ENCODE results near the gene ABCB8. TPM values are rescaled to one million over a fixed set of nuclear protein-coding genes. Genes with fewer than 3 reads are reported as not detected.
A peak's percentile ranks its signal among the peaks of the same experiment; 100 is the strongest.
"Not testable (repeated sequence)": the region's sequence is repeated elsewhere in the genome, so short reads cannot be mapped to it uniquely, and the experiment has no call there.

The ABCB8 gene
- total RNA-seq, 1 experiment from 2014 or later, result 32.7 TPM

DNA sequence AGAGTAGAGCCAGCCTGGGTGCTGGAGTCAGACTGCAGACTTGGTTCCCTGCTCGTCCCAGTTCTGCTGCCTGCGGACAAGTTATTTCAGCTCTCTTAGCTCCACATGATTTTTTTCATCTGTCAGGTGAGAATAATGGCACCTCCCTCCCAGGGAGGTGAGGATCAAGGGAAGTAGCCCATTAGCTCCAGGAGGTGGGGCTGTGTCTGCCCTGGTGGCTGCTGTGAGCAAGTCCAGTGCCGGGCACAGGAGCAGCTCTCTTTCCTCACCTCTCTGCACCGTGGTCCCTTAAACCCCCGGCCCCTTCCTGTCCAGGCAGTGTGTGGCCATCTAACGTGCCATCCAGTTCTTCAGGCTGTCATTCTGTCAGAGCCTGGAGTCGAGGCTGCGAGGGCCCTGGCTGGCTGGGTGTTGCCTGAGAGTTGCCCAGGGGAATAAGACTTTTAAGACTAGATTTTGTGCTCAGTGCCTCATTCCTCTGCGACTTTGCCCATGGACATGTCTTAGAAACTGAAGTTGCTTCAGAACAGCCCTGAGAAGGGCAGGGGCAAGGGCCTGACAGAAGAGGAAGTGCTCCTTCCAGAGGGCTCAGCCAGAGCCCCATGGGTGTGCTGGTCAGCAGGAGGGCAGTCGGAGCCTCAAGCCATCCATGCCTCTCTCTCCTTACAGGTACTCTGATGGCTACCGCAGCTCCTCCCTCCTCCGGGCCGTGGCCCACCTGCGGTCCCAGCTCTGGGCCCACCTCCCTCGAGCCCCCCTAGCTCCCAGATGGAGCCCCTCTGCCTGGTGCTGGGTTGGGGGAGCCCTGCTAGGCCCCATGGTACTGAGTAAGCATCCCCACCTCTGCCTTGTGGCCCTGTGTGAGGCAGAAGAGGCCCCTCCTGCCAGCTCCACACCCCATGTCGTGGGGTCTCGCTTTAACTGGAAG is 5.0 kb downstream of the ABCB8 start:
- DNase-seq (ENCODE audit: extremely low read depth, low read depth), result no peak

DNA sequence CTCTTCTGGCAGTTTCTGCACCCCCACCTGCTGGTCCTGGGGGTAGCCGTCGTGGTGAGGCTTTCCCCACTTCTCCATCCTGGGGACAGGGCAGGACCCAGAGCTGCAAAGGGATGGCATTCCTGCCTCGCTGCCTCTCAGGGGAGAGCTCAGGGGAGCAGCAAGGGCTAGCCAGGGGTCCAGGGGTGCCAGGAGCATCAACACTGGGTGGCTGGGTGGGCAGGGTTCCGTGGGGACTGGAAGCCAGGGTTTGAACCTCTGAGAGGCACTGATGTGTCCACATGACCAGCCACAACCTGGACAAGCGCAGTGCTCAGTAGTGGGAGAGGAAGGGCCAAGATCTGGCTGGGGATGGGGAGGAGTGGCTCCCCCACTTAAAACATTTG is 5.6 kb downstream of the ABCB8 start:
- DNase-seq (ENCODE audit: extremely low read depth, low read depth), result no peak

DNA sequence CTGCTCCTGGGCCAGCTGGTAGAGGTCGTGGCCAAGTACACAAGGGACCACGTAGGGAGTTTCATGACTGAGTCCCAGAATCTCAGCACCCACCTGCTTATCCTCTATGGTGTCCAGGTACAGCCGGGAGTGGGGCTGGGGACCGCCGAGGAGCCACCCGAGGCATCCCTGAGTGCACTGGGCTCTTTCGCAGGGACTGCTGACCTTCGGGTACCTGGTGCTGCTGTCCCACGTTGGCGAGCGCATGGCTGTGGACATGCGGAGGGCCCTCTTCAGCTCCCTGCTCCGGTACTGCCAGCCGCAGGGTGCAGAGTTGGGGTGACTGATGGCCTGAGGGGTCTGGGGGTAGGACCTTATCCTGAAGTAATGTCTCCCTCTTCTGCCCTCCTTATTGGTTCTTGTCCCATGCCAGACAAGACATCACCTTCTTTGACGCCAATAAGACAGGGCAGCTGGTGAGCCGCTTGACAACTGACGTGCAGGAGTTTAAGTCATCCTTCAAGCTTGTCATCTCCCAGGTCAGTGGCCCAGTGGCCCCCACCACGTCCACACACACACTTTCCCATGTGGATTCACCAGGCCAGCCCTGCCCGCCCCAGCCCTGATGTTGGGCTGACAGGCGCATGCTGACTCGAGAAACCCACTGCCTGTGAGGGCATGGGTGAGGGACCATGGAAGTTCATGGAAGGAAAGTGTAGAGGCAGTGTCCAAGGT is 6.2 kb downstream of the ABCB8 start:
- no peak for DNase-seq (ENCODE audit: extremely low read depth, low read depth)

DNA sequence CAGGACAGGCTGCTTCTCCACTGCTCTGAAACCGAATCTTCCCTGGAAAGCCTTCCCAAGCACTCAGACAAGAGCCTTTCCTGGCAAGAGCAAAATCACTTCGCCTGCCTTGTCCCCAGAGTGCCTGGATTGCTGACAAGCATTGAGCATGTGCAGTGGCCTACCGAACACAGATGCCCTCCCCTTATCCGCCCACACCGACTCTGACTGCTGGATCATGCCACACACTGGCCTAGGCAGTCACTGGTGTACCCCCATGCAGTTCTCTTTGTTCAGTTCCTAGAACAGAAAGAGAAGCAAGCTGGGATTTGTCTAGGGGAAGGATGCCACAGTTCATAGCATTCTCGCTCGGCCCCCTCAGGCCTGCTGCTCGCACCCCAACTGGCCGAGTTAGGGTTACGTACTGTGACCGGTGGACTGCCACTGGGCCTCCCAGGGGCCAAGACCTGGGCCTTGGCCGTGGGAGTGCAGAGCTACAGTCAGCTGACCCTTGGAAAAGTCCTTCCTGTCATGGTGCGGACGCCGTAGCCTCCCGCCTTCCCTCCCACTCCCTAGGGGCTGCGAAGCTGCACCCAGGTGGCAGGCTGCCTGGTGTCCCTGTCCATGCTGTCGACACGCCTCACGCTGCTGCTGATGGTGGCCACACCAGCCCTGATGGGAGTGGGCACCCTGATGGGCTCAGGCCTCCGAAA is 6.9 kb downstream of the ABCB8 start:
- DNase-seq (ENCODE audit: extremely low read depth, low read depth), result no peak

DNA sequence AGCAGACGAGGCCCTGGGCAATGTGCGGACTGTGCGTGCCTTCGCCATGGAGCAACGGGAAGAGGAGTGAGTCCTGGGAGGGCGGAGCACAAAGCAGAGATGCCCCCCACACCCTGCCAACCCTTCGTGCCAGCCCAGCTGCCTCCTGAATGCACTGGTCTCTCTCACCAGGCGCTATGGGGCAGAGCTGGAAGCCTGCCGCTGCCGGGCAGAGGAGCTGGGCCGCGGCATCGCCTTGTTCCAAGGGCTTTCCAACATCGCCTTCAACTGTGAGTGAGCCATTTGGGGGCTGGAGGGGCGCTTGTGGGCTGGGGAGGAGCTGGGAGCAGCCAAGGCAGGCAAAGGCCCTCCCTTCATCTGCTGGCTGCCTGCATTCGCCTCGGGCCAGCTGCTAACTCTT is 7.7 kb downstream of the ABCB8 start:
- no peak for DNase-seq (ENCODE audit: extremely low read depth, low read depth)

DNA sequence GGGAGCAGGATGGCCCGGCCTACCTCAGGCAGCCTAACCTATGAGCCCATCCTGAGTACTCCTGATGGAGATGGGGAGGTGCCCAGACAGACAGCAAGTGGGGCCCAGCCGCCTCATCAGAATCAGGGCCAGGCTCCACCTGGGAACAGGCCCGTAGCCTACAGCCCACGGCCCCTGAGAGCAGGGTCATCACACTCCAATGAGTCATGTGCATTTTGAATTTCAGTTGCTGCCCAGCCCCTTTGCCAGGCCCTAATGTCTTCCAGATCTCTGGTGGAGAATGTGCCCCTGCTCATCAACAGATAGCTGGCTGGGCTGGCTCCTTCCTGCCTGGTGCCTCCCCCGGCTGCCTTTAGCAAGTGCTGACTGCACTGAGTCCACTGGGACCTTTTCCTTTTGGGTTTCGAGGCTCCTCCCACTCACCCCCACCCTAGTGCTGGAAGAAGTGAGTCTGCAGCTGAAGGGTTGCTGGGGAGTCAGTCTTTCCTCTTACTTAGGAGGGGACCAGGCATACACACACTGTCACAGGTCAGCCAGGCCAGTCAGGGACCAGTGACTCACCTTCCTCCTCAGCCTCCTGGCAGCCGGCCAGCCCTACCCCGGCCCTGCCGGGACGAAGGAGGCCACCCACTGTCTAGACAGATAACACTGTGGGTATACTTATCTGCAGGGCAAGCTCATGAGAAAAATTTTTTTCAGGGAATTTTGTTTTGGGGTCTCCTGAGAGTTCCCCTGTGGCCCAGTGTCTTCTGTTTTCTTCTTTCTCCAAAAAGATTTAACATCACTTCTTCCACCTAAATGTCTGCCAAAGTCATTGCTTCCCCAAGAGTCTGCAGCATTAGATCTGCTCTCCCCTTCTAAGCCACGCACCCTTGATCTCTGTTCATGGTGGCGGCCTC is 10.9 kb downstream of the ABCB8 start:
- DNase-seq (ENCODE audit: extremely low read depth, low read depth), result peak; percentile 43

DNA sequence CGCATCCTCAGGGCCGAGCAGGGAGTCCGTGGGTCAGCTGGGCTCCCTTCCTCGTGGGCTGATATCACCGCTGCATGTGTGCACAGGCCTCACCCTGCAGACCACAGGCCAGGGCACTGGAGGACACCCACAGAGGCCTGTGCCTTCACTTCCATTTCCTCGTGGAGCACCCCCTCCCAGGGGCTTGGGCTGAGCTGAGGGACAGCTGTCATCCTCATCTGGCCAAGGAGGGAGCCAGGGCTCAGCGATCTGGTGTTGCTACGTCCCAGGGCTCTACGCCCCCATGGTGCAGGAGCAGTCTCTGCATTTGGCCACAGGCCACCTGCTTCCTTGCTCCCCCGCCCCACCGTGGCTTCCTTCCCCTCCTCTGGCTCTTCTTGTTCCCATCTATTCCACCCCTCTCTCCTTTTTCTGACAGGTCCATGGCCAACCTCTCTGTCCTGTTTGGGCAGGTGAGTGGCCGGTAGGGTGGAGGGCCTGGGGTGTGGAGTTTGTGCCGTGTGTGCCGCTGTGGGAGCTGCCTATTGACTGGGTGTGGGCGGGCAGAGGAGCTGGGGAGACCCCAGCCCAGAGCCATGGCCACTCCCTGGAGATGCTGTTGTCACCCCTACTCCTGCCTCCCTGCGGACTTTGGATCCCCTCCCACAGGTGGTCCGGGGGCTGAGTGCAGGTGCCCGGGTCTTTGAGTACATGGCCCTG is 11.7 kb downstream of the ABCB8 start:
- DNase-seq (ENCODE audit: extremely low read depth, low read depth), result no peak

DNA sequence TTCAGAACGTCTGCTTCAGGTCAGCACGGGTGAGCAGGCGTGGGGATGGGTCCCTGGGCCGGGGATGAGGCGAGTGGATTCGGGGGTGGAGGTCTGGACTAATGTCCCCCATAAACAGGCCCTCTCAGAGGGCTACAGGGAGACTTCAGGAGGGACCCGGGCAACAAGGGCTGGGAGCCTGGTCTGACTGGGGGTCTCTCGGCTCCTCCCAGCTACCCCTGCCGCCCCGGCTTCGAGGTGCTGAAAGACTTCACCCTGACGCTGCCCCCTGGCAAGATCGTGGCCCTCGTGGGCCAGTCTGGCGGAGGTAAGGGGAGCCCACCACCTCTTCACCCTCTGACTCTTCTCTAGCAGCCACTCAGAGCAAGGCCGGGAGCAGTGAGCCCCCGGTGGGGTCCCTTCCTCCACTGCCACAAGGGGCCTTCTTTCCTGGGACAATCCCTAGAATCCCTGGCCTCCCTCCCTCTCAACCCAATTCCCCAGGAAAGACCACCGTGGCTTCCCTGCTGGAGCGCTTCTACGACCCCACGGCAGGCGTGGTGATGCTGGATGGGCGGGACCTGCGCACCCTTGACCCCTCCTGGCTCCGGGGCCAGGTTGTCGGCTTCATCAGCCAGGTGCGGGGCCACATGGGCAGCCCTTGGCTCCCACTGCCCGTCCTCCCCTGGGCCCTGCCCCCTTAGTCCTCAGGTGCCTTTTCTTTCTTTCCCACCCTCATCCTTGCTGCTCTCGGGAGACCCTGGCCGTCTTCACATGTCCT is 12.5 kb downstream of the ABCB8 start:
- no peak for DNase-seq (ENCODE audit: extremely low read depth, low read depth)

DNA sequence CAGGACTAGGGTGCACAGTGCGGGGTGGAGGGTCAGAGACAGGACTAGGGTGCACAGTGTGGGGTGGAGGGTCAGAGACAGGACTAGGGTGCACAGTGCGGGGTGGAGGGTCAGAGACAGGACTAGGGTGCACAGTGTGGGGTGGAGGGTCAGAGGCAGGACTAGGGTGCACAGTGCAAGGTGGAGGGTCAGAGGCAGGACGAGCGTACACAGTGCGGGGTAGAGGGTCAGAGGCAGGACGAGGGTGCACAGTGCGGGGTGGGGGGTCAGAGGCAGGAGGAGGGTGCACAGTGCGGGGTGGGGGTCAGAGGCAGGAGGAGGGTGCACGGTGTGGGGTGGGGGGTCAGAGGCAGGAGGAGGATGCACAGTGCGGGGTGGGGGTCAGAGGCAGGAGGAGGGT is 15.2 kb downstream of the ABCB8 start:
- not testable (repeated sequence) for DNase-seq (ENCODE audit: extremely low read depth, low read depth)

DNA sequence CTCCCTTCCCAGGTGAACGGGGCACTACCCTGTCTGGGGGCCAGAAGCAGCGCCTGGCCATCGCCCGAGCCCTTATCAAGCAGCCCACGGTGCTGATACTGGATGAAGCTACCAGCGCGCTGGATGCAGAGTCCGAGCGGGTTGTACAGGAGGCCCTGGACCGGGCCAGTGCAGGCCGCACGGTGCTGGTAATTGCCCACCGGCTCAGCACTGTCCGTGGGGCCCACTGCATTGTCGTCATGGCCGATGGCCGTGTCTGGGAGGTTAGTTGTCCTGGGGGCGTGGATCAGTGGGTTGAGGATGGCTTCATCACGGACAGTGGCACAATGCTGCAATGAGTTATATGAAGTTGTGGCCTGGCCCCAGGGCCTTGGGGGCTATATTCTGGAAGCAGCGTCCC is 15.7 kb downstream of the ABCB8 start:
- no peak for DNase-seq (ENCODE audit: extremely low read depth, low read depth)

DNA sequence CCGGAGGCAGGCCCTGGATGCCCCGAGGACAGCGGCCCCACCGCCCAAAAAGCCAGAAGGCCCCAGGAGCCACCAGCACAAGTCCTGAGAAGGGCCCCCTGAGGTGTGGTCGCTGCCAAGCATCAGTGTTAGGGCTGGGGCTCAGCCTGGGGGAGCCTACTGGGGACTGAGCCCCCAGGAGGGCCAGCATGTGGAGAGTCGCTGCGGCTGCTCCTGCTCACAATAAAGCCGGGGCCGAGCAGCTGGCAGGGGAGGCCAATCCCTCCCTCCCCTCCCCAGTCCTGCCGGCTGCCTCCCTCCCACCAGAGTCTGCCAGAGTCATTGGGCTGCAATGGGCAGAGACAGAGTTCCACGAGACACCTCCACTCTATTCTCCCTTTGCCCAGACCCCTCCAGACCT is 17.0 kb downstream of the ABCB8 start:
- no peak for DNase-seq (ENCODE audit: extremely low read depth, low read depth)

DNA sequence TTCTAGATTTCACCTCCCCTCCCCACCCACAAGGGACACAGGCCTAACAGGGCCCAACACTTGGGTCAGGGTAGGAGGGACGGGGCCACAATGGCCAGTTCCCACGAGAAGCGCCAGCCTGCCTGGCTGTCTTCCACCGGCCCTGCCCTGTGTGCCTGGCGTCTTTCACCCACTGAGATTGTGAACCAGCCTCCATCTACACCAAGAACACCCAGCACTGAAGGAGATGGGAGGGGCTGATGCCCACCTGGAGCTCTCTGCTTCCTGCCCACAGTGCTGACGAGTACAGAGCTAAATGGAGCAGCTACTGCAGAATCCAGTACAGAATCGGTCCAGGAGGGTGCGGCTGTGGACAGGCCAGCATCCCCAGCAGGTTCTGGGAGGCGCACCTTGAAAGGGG is 17.7 kb downstream of the ABCB8 start:
- no peak for DNase-seq (ENCODE audit: extremely low read depth, low read depth)

DNA sequence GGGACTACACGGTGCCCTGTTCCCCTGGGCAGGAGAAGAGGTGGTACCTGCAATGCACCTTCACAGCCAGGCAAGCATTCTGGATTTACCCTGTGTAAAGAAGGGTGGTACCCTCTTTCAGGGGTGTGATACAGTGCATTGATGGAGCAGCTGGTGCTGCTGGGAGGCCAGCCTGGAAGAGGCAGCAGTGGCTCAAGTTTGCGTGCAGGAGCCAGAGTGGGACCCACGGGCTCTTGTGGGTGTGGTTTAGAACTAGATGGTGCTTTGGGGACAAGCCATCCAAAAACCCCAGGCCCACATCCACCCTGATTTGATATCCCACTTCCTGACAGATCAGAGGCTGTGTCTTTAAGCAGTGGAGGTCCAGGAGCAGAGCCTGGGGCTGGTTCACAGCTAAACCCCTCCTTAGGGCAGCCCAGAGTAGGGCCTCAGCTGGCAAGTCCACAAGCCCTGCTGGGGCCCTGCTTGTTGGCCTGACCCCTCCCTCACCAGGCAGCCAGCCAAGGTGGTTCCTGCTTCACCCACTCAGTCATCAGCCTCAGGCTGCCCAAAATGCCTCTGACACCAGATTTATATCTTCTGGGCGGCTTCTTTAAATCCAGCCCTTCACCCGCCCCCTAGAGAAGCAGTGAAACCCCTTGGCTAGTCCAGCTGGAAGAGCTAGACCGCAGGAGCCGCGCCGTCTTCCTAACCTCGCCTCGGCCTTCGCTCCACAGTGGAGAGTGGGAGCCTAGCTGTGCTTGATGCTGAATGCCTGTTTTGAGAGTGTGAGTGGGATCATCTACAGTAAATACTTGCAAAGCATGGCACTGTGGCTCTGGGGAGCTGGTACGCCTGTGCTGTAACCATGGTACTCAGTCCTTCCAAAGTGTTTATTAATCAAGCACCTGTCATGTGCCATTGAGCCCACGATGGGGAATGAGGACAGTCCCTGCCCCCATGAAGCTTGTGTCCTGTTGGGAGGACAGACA is 18.6 kb downstream of the ABCB8 start:
- DNase-seq (ENCODE audit: extremely low read depth, low read depth), result no peak

DNA sequence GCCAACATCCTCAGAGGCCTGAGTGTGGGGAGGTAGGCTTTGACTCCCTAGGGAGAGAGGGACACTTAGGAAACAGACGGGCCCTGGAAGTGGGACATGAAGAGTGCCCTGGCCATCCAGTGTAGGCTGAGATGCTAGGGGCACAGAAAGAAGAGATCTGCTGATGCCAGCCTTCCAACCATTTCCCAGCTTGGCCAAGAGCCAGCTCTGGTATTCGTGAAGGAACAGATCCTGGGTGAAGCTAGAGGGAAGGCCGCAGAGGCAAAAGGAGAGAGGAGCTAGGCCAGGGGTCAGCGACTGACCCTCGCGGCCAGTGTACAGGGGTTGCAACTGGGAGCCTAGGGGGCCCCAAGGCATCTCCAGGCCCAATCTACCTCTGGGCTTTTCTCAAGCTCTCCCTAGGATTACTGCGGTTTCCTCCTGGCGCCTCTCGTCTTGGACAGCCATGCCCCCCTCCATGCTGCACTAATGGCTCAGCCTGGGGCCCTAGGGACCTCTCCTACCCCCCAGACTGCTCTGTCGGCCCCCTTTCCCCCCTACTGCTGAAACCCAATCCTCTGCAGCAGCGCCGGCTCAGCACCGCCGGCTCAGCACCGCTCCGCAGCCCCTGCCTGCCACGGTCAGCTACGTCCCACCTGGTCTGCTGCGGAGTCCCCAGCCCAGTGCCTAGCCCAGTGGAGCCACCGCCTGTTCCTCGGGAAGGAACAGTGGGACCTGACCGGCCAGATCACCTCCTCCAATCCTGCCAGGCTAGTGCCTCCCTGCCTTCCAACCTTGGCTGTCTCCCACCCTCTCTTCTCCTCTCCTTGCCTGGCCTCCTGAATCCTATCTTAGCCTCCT is 19.9 kb downstream of the ABCB8 start, which contains the start of gene ASIC3:
Gene ASIC3 (plus strand): TSS at position 556 of the 840 bp plus-strand sequence. CDS start 355 bp downstream, outside the sequence.
- no peak for DNase-seq (ENCODE audit: extremely low read depth, low read depth)

DNA sequence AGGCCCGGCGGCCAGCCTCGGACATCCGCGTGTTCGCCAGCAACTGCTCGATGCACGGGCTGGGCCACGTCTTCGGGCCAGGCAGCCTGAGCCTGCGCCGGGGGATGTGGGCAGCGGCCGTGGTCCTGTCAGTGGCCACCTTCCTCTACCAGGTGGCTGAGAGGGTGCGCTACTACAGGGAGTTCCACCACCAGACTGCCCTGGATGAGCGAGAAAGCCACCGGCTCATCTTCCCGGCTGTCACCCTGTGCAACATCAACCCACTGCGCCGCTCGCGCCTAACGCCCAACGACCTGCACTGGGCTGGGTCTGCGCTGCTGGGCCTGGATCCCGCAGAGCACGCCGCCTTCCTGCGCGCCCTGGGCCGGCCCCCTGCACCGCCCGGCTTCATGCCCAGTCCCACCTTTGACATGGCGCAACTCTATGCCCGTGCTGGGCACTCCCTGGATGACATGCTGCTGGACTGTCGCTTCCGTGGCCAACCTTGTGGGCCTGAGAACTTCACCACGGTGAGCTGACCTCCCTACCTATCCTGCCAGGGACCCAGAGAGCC is 20.7 kb downstream of the ABCB8 start:
- no peak for DNase-seq (ENCODE audit: extremely low read depth, low read depth)

DNA sequence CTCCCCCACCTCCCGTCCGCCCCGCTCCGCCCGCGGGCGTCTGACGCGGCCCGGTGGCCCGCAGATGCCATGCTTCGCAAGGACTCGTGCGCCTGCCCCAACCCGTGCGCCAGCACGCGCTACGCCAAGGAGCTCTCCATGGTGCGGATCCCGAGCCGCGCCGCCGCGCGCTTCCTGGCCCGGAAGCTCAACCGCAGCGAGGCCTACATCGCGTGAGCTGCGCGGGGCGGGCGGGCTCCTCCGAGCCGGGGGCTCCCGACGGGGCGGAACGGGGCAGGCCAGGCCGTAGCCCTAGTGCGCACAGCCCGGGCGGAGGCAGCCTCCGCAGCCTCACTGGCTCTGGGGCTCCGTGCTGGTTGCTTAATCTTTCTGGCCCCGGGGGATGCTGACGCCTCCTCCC is 22.9 kb downstream of the ABCB8 start:
- DNase-seq (ENCODE audit: extremely low read depth, low read depth), result peak; percentile 38

DNA sequence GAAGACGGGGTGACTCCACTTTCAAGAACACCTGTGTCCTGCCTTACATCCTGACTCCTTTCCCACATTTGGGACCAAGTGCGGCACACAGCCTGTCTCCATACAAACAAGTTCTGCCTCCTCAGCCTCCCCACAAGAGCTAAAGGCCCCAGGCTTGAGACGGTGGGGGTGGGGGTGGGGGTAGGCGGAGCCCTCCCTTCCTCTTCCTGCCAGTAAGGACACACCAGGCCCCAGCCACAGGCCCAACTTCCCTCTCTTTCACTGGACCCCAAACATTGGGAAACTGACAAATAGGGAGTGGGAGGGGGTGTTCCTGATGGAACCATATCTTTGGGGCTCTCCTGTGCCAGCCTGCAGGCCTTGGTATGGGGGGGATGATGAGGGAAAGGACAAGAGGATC is 24.8 kb downstream of the ABCB8 start:
- DNase-seq (ENCODE audit: extremely low read depth, low read depth), result no peak
